ENCODE results near the gene DNLZ.

GRCh38 chr9:136380381-136380780 is 16.8 kb upstream of the DNLZ start:
- no peak for TF ChIP-seq CTCF (IDR thresholded peaks at IDR 0.05)
- no peak for TF ChIP-seq POLR2A (IDR thresholded peaks at IDR 0.05)

All from thyroid gland (tissue), 4 donors.